ENCODE data around the gene TSSC4.

Gene TSSC4

GRCh38 chr11:2400762-2401435 is 349 bp downstream of the TSSC4 start:
- no peak for DNase-seq (ENCODE audit: low spot score)

- DNase-seq (ENCODE audit: low spot score), result no peak
Observed at GRCh38 chr11:2401436-2401984, 960 bp downstream of the TSSC4 start.

- no peak for DNase-seq (ENCODE audit: low spot score)
Observed at GRCh38 chr11:2402106-2402505, 1.6 kb downstream of the TSSC4 start.

- no peak for DNase-seq (ENCODE audit: low spot score)
Observed at GRCh38 chr11:2402890-2403645, 2.5 kb downstream of the TSSC4 start.

GRCh38 chr11:2404735-2405196 is 4.2 kb downstream of the TSSC4 start:
- no peak for DNase-seq (ENCODE audit: low spot score)

- no peak for DNase-seq (ENCODE audit: low spot score)
Observed at GRCh38 chr11:2406451-2406850, 5.9 kb downstream of the TSSC4 start.

- no peak for DNase-seq (ENCODE audit: low spot score)
Observed at GRCh38 chr11:2406878-2407410, 6.4 kb downstream of the TSSC4 start.

- no peak for DNase-seq (ENCODE audit: low spot score)
Observed at GRCh38 chr11:2408671-2409070, 8.1 kb downstream of the TSSC4 start.

- DNase-seq (ENCODE audit: low spot score), result no peak
Observed at GRCh38 chr11:2409126-2409525, 8.6 kb downstream of the TSSC4 start.

- DNase-seq (ENCODE audit: low spot score), result no peak
Observed at GRCh38 chr11:2409611-2410468, 9.3 kb downstream of the TSSC4 start.

GRCh38 chr11:2410616-2411015 is 10.1 kb downstream of the TSSC4 start:
- no peak for DNase-seq (ENCODE audit: low spot score)

GRCh38 chr11:2411446-2412305 is 11.1 kb downstream of the TSSC4 start:
- DNase-seq (ENCODE audit: low spot score), result no peak

- DNase-seq (ENCODE audit: low spot score), result no peak
Observed at GRCh38 chr11:2412323-2412722, 11.8 kb downstream of the TSSC4 start.

- DNase-seq (ENCODE audit: low spot score), result no peak
Observed at GRCh38 chr11:2413742-2414579, 13.4 kb downstream of the TSSC4 start.

- no peak for DNase-seq (ENCODE audit: low spot score)
Observed at GRCh38 chr11:2414616-2415015, 14.1 kb downstream of the TSSC4 start.

- DNase-seq (ENCODE audit: low spot score), result no peak
Observed at GRCh38 chr11:2415171-2415570, 14.6 kb downstream of the TSSC4 start.

- no peak for DNase-seq (ENCODE audit: low spot score)
Observed at GRCh38 chr11:2415601-2416380, 15.2 kb downstream of the TSSC4 start.

- no peak for DNase-seq (ENCODE audit: low spot score)
Observed at GRCh38 chr11:2416765-2417164, 16.2 kb downstream of the TSSC4 start.
